NCI-H1417 treated with DMSO at 0.1 percent for 48 hours (cell line): Measurements from ENCODE around the gene COL23A1.
"Not testable (repeated sequence)": the region's sequence is repeated elsewhere in the genome, so short reads cannot be mapped to it uniquely, and the experiment has no call there.

Source experiments
- DNase-seq: peaks from one replicate; lab custom pipeline; 2025; lab: John Stamatoyannopoulos, UW

COL23A1 gene

GRCh38 chr5:178378527-178379484, 211.4 kb downstream of the COL23A1 start:
- no peak for DNase-seq

- no peak for DNase-seq
Measured at GRCh38 chr5:178377583-178378270, 212.5 kb downstream of the COL23A1 start.

- DNase-seq: no peak
Measured at GRCh38 chr5:178376921-178377582, 213.1 kb downstream of the COL23A1 start.

GRCh38 chr5:178375348-178375747, 214.8 kb downstream of the COL23A1 start:
- no peak for DNase-seq

GRCh38 chr5:178373711-178374110, 216.5 kb downstream of the COL23A1 start:
- DNase-seq: no peak

- no peak for DNase-seq
Measured at GRCh38 chr5:178372142-178372571, 218.0 kb downstream of the COL23A1 start.

- no peak for DNase-seq
Measured at GRCh38 chr5:178371362-178372111, 218.7 kb downstream of the COL23A1 start.

- DNase-seq: no peak
Measured at GRCh38 chr5:178370102-178370501, 220.1 kb downstream of the COL23A1 start.

GRCh38 chr5:178369469-178369868, 220.7 kb downstream of the COL23A1 start:
- not testable (repeated sequence) for DNase-seq

- DNase-seq: no peak
Measured at GRCh38 chr5:178368716-178369300, 221.4 kb downstream of the COL23A1 start.

GRCh38 chr5:178368274-178368673, 221.9 kb downstream of the COL23A1 start:
- DNase-seq: no peak

- no peak for DNase-seq
Measured at GRCh38 chr5:178367736-178368120, 222.5 kb downstream of the COL23A1 start.

GRCh38 chr5:178366998-178367735, 223.0 kb downstream of the COL23A1 start:
- no peak for DNase-seq

GRCh38 chr5:178365501-178366440, 224.4 kb downstream of the COL23A1 start:
- DNase-seq: no peak

- DNase-seq: no peak
Measured at GRCh38 chr5:178364326-178364675, 225.9 kb downstream of the COL23A1 start.

- no peak for DNase-seq
Measured at GRCh38 chr5:178363501-178364325, 226.5 kb downstream of the COL23A1 start.

GRCh38 chr5:178361657-178362445, 228.3 kb downstream of the COL23A1 start:
- no peak for DNase-seq

GRCh38 chr5:178360926-178361235, 229.3 kb downstream of the COL23A1 start:
- DNase-seq: no peak
